ENCODE measurements around the gene HOOK1. TPM values are rescaled to one million over a fixed set of nuclear protein-coding genes. Genes with fewer than 3 reads are reported as not detected.

HOOK1 gene
- total and polyA plus RNA-seq, 2 of the 13 experiments (the other 11 are each of a cell fraction or from before 2014, with no cell fraction given) = 11.3 to 24.2 TPM

DNA sequence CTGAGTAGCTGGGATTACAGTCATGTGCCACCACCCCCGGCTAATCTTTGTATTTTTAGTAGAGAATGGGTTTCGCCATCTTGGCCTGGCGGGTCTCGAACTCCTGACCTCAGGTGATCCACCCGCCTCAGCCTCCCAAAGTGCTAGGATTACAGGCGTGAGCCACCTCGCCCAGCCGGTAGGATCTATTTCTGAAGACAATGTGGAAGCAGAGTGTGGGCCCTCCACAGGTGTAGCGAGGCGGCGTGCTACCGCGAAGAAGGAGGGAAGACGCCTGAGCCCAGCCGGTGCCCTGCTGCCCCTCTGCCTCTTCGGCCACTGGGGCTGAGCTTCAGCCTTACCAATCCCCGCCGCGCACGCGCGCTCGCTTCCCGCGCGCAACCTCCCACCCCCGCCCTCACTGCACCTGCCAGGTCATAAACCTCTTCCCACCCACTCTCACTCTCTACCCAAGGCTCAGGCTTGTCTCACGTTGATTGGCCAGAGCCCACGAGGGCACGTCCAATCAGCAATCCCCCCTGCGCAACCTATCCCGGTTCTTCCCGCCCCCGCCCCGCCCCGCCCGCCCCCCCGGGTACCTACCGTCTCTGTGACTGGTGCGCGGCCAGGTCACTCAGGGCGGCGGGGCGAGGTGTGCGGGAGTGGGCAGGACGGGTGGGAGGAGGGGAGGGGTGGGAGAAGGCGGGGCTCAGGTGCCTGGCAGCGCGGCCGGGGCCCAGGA lies 409 bp upstream of the HOOK1 start (continued):
- TF ChIP-seq CBFB (CRISPR knock-in tag; IDR thresholded peaks at IDR 0.05) (0 out of 2 replicates have a peak, but pooled peaks have one; percentile 25), ZNF33B (CRISPR knock-in tag; IDR thresholded peaks at IDR 0.05) (no peak), ONECUT2 (CRISPR knock-in tag; IDR thresholded peaks at IDR 0.05) (no peak), HOXA7 (CRISPR knock-in tag; IDR thresholded peaks at IDR 0.05) (no peak), ZNF660 (CRISPR knock-in tag; IDR thresholded peaks at IDR 0.05; ENCODE audit: borderline replicate concordance, low read depth) (no peak), REPIN1 (CRISPR knock-in tag; IDR thresholded peaks at IDR 0.05; ENCODE audit: borderline replicate concordance, low read depth) (0 out of 2 replicates have a peak, but pooled peaks have one; percentile 45), TGIF2 (CRISPR knock-in tag; IDR thresholded peaks at IDR 0.05) (no peak), SETDB1 (CRISPR knock-in tag; IDR thresholded peaks at IDR 0.05; ENCODE audit: borderline replicate concordance) (no peak), ZNF777 (CRISPR knock-in tag; IDR thresholded peaks at IDR 0.05) (no peak), SOX13 (IDR thresholded peaks at IDR 0.05) (no peak), SOX13 (CRISPR knock-in tag; conservative IDR thresholded peaks at IDR 0.05 in 1 of 2, IDR thresholded peaks at IDR 0.05 in 1 of 2) (0 out of 4 replicates have a peak, but pooled peaks of 1 of the 2 experiments have one; percentile 15), ZNF883 (CRISPR knock-in tag; IDR thresholded peaks at IDR 0.05; ENCODE audit: not compliant biosample characterization) (no peak), TOE1 (CRISPR knock-in tag; IDR thresholded peaks at IDR 0.05) (no peak), ARNTL (CRISPR knock-in tag; IDR thresholded peaks at IDR 0.05) (no peak), SMARCC2 (IDR thresholded peaks at IDR 0.05) (no peak), NCOR1 (IDR thresholded peaks at IDR 0.05; ENCODE audit: borderline replicate concordance, low read length) (no peak)
- TF ChIP-seq, protein P1, sequence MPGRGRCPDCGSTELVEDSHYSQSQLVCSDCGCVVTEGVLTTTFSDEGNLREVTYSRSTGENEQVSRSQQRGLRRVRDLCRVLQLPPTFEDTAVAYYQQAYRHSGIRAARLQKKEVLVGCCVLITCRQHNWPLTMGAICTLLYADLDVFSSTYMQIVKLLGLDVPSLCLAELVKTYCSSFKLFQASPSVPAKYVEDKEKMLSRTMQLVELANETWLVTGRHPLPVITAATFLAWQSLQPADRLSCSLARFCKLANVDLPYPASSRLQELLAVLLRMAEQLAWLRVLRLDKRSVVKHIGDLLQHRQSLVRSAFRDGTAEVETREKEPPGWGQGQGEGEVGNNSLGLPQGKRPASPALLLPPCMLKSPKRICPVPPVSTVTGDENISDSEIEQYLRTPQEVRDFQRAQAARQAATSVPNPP (CRISPR knock-in tag; IDR thresholded peaks at IDR 0.05) = no peak

Measured in HepG2 (cell line).